Inflammatory macrophage (primary cell): ENCODE measurements around the gene TRIM26.

Source experiments
- DNase-seq, 2 donors: peaks; one replicate each; pipeline ENCODE4 v3.0.0-alpha.2; 2020 to 2022

Gene TRIM26

DNA sequence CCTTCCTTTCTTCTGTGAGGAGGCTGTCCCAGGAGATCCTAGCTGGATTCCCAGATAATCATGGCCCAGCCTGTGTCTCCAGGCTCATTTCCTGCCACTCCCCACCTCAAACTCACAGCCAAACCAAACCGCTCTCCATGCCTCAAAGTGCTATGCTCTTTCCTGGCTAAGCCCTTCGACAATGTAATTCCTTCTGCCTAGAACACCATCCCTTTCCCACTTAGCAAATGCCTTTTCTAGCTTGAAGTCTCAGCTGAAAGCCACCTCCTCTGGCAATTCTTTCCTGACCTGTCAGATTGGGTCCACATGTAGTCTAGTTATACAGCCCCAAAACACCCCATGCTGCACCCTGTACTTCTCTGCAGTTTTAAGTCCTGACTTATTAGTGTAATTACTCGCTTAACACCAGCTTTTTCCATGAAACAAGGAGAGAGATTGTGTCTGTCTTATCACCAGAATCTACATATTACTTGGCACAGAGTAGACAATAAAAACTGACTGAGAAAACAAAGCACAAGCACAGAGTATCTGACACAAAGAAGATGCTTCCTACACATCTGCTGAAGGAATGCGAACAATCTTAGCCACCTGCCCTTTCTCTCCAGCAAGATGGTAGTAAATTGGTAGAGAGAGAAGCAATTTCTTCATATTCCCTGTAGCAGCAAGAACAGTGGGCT is 5.4 kb downstream of the TRIM26 start:
- DNase-seq, result no peak

DNA sequence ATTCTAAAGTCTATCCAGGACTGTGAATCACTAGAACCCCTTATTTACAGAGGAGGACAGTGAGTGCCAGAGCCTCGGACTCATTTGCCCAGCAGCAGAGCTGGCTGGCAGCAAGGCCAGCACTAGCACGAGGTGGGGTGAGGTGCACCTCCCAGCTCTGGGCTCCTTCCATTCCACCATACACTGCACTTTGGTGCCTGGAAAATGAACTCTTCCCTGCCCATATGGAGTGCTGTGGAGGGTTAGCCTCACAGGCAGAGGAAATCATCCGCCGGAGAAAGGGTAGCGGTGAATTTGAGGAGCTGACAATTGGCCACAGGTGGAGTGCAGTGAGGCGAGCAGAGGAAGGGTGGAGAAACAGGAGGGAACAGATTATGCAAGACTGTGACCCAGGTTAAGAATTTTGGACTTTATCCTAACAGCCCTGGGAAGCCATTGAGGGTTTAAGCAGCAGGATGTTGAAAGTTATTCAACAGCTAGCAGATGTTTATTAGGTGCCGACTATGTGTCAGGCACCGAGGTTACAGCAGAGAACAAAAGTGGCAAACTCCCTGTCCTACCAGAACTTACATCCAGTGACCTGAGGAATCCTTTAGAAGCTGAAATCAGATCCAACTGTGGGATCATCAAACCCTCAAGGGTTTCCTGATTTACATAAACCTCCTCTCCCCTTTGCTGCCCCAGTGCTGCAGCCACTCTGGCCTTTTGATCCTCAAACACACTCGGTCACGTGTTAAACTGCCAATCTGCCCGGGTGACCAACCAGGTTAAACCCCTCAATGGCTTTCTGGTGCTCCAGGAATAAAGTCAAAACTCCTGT is 6.2 kb downstream of the TRIM26 start:
- no peak for DNase-seq

DNA sequence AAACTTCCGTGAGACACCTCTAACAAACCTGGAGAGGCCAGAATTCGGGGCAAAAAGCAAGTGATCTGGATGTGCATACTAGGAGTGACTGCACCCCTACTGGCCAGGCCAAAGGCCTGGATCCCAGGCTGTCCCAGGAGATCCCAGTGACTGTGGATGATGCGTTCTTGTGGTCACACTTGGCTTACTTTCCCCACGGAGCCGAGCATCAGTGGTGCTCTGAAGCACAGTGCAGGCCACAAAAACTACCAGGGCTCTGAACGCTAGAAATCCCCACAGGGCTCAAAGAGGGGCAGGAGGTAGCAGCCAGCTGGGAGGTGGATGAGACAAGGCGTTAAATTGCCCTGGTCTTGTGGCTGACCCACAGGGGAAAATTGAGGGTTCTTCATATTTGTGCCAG is 7.1 kb downstream of the TRIM26 start:
- DNase-seq, result no peak

DNA sequence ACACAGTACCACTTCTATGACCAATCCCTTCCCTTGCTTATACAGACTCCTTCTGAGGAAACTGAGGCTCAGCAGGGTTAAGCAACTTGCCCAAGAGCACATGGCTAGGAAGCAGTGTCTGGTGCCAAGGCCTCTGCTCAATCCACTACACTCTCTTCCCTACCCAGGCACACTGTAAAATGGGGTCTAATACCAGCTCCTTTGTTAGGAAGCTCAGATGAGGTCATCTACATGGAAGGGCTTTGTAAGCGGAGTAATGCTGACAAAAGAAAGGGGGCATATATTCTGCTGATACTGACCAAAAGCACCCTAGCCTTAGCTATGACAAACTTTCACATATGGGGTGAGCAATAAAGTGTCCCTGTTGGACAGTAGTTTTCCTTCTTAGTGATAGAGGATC is 9.1 kb downstream of the TRIM26 start:
- no peak for DNase-seq

DNA sequence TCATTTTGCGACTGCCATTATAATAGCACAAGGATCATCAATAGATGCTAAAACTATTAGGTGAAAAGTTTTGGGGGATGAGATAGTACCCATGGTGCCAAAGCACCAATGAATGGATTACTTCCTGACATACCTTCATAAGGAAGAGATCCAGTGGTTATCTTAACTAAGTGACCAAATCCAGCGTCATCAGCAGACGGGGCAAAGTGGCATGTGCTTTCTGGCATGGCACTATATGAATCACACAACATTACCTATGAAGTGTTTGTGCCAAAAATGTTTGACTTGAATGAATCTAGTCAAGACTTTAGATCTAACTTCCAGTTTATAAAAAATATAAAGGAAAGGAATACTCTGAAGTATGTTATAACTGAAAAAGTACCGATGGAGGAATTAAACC is 10.8 kb downstream of the TRIM26 start:
- DNase-seq, result no peak

DNA sequence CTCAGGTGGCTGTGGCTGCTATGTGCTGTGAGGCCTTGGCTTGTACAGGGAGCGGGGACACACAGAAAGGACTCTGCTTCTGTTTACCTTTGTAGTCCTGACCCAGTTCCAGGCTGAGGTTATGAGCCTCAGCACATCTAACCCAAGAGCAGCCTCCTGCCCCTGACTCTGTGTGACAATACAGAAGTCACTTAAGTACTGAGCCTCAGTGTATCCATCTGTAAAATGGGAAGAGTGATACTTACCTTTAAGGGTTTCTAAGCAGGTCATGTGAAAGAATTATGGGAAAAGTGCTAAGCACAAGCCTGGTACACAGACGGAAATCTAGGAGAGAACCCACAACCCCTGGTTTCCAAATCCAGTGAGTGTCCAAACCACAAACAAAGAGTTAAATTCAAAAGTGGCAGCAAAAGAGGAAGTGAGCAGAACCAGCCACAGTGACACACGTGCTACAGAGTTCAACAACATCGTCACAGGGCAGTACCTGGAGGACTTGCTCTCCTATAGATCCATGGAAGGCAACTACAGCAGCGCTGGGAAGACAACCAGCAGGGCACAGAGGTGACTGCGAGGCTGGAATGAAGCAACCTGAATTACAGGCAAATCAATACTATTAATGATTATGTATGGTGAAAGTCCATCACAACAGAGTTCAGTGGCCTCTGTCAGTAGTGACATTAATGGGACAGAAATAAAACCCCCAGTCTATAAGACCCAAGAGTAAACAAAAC is 12.5 kb downstream of the TRIM26 start:
- DNase-seq, result peak; percentile 41 to 53

DNA sequence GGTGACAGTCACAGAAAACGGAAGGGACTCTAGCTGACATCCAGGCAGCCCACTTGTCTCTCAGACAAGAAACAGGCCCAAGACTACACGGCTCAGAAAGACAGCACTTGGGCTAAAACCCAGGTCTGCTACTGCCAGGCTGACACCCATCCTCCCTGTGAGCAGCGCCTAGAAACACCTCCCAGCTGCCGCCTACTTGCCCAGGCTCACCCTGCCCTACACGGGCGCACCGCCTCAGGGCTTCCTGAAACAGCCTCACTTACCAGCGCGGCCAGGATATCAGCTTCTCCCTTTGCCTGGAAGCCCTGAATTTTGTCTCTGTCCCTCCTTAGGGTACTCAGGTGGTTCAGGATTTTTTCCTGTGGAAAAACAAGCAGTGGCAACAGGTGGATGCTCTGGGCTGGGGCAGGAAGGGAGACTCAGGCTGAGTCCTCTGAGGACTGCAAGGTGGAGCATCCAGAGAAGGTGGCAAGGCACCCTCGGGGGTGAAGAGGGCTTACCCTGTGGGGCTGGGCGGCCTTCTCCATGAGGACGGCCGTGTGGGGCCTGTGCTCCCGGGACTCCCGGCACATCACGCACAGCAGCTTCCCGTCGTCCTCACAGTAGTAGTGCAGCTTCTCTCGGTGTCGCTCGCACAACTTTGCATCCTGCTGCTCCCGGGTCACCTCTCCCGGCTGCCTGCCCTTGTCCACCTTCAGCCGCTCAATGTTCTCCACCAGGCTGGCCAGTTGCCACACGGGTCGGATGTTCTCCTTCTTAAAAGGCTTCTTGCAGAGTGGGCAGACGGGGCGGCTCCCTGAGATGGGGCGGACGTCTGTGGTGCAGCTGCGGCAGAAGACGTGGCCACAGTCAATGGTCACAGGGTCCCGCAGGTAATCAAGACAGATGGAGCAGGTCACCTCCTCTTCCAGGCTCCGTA is 14.8 kb downstream of the TRIM26 start:
- DNase-seq, result no peak

DNA sequence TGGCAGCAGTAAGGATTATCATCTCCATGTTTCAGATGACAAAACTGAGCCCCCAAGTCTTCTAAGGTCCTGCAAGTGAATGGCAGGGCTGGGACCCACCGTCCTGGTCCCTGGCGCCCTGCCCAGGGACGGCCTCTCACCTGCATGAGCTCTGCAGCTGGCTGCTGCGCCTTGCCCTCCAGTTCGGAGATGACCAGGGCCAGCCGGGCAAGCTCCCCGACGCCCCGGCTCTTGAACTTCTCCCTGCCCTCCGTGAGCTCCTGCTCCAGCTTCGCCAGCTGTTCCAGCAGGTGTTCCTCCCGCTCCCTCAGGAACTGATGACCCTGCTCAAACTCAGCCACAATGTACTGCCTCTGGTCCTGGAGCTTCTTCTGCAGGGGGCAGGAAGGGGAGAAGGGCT is 16.8 kb downstream of the TRIM26 start:
- no peak for DNase-seq

DNA sequence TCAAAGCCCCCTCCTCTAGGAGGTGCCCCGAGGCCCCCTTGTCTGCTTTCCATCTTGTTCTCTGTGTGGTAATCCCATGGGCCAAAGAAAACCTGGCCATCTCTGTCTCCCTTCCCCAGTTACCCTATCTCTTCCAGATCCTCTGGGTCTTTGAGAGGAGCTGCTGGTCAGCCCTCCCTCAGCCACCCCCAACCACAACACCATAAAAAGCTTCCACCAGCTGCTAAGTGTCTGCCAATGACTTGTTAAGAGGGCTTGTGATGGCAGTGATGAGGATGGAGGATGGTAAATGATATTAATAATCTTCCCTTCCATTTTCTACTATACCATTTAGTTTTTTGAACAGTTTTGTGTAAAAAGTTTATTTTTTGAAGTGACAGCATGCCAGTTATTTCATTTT is 17.3 kb downstream of the TRIM26 start:
- no peak for DNase-seq

DNA sequence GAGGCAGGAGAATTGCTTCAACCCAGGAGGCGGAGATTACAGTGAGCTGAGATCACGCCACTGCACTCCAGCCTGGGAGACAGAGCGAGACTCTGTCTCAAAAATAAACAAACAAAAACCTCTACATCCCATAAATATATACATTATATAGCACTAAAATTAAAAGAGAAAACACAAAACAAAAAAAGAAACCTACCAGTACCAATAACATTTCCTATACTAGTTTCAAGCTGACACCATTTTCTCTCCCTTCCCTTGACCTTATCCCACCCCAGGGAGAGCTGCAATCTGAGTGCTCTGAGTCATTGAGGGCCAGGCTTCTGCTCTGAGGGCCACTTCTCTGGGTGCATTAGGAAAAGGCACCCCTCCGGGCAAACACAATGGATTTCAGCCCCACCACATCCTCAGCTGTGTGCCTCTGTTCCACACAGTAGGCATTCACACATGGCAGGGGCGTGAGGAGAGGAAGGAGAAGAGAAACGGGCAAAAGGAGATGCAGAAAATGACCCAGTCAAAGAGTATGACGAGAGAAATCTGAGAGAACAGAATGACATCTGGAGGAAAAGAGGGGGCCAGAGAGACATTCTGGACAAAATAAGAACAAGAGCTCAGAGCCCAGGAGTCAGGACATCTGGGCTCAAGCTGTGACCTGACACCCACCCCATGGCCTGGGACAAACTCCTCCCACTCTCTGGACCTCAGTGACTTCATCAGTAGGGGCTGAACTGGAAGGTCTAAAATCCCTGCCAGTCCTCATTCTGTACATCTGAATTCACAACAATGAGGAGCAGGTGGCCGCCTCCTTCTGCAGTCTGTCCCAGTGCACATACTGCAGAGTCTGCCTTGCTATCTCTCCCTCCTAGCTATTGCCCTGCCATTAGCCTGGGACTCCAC is 18.2 kb downstream of the TRIM26 start:
- no peak for DNase-seq

DNA sequence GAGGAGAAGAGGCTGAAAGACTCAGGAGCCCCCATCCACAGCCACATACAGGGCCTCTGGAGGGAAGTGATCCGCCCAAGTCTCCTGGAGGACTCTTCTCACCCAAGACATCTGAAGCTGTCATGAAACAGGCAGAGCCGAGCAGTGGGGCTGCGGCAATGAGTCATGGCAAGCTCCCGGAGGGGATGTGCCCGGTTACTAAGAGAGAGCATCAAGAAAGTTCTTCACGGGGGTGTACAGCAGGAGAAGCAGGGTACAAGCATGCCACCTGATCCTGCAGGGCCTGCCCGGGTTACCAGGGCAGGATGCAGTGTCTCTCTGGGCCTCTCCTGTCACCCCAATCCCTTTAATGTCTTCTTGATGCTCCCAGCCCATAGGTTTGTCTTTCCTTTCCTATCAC is 21.1 kb downstream of the TRIM26 start:
- no peak for DNase-seq

DNA sequence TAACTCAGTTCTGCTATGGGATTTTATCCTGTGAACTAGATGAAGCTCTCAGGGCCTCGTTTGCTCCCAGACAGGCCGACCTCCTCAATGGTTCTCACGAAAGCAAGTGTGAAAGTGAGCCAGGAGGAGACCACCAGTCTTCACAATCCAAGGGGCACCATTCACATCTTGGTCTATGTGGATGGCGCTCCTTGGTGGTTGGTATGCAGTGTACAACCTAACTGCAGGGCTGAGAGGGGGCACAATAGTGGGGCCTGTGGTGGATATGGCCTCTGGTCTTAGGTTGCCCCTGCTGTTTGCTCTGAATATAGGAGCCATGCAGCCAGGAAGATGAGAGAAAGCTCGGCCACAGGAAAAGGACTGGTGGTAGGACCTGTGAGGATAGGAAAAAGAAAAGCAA is 24.7 kb downstream of the TRIM26 start:
- DNase-seq, result no peak

DNA sequence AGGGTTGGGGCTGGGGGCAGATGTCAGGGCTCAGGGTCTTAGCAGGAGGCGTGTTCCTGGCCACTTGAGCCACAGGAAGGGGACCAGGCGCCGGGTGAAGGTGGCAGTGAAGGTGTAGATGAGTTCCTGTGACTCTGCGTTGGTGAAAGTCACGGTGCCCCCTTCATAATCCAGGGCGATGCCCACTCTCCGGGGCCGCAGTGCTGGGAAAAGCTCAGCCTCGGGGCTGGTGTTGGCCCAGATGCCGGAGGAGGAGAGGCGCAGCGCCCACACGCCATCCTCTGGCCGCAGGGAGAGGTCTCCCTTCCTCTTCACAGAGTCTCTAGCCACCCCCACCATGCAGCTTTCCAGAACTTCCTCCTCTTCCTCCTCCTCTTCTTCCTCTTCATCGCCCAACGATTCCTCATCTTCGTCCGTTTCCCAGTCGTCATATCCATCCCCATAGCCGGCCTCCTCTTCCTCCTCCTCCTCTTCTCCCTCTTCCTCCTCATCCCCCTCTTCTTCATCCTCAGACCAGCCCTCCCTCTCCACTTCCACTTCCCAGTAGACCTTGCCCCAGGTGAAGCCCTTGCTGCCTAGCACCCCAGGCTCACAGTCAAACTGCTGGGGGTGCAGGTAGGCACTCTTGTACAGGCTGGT is 27.2 kb downstream of the TRIM26 start:
- DNase-seq, result peak in 1 of 2 donors; percentile 31

DNA sequence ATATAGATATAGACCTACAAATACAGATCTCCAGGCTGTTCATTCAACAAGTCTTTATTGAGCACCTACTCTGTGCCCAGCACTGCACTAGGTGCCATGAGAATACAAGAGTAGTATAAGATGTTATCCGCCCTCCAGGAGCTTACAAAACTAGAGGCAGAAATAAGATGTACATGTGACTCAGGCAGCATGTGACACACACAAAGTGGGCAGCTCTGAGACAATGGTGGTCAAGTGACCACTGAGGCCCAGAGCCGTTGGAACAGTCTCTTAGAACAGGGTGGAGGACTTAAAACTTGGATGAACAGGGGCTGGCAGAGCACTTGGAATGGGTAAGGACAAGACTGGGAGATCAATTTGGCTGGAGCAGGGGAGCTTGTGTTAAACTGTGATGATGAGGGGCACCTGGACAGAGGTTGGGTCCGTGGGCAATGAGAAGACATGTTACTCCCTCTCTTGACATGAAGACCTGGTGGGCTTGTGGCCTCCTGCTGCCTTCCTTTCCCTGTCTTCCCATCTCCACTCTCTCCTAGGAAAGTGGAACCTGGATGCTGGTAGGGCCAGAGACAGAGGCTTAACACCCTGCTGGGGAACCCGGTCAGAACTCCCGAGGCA is 28.7 kb downstream of the TRIM26 start:
- peak; percentile 19 to 38 for DNase-seq

DNA sequence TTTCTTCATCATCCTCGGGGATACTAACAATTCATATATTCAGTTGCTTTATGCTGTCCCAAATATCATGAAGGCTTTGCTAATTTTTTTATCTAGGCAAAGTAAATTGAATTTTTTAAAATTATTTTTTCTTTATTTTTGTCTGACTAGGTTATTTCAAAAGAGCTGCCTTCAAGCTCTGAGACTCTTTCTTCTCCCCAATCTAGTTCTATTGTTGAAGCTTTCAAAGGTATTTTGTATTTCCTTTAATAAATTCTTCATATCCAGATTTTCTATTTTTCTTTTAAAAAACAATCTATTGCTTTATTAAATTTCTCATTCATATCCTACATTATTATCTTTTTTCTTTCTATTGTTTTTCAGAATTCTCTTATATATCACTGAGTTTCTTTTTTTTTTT is 33.1 kb downstream of the TRIM26 start:
- DNase-seq, result no peak

DNA sequence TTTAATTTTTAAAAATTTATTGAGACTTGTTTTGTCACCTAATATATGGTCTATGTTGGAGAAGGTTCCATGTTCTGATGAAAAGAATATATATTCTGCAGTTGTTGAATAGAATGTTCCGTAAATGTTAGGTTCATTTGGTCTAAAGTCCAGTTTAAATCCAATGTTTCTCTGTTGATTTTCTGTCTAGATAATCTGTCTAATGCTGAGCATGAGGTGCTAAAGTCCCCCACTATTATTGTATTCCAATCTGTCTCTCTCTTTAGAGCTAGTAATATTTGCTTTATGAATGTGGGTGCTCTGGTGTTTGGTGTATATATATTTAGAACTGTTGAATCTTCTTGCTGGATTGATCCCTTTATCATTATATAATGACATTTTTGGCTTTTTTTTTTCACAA is 34.4 kb downstream of the TRIM26 start:
- no peak for DNase-seq

DNA sequence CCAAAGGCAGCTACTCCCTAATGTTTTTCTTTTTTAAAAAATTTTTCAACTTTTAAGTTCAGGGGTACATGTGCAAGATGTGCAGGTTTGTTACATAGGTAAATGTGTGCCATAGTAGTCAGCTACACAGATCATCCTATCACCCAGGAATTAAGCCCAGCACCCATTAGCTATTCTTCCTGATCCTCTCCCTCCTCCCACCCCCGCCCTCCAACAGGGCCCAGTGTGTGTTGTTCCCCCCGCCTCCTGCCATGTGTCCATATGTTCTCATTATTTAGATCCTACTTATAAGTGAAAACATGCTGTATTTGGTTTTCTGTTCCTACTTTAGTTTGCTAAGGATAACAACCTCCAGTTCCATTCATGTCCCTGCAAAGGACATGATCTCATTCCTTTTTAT is 37.4 kb downstream of the TRIM26 start:
- DNase-seq, result no peak

DNA sequence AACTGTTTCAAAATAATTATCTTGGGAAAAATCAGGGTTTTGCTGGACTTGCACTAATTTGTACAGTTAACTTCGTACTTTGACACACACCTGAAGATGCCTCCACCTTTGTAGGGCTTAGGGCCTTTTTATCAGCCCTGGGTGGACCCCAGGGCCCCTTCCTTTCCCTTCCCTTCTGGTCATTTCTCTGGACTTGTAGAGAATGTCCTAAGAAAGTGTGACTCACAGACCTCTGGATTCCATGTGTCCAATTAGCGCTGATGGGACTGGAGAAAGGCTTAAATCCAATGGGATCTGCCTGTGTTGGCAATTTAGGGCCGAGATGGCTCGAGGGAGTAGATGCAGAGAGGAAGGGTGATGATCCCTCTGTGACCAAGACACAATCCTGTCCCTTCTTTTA is 40.5 kb downstream of the TRIM26 start:
- no peak for DNase-seq

DNA sequence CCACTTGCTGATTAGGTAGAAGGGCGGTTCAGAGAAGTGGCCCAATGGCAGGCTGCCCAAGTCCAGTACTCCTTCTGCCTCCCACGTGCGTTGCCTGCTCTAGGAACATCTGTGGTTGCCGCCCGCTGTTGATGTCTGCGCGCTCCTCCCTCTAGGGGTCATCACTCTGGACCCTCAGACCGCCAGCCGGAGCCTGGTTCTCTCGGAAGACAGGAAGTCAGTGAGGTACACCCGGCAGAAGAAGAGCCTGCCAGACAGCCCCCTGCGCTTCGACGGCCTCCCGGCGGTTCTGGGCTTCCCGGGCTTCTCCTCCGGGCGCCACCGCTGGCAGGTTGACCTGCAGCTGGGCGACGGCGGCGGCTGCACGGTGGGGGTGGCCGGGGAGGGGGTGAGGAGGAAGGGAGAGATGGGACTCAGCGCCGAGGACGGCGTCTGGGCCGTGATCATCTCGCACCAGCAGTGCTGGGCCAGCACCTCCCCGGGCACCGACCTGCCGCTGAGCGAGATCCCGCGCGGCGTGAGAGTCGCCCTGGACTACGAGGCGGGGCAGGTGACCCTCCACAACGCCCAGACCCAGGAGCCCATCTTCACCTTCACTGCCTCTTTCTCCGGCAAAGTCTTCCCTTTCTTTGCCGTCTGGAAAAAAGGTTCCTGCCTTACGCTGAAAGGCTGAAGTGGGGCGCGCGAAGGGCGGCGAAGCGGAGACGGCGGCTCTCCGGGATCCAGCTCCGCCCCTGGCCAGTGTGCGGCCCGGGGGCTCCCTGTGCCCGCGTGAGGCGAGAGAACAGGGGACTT is 41.3 kb downstream of the TRIM26 start:
- DNase-seq, result peak in 1 of 2 donors; percentile 22
